ENCODE data around the gene NLRC3.

GRCh38 chr16:3510416-3510815, 66.8 kb downstream of the NLRC3 start:
- TF ChIP-seq YY1 (IDR thresholded peaks at IDR 0.05; ENCODE audit: insufficient read depth, insufficient read length) = no peak
- TF ChIP-seq ZNF274 (IDR thresholded peaks at IDR 0.05; ENCODE audit: low read depth, low read length) = no peak
- no peak for TF ChIP-seq SUZ12 (IDR thresholded peaks at IDR 0.05; ENCODE audit: extremely low read depth, insufficient read depth, insufficient read length)
